ENCODE data around the gene SP140L. TPM values are rescaled to one million over a fixed set of nuclear protein-coding genes. Genes with fewer than 3 reads are reported as not detected.
"Not testable (repeated sequence)": the region's sequence is repeated elsewhere in the genome, so short reads cannot be mapped to it uniquely, and the experiment has no call there.

Gene SP140L
- total and polyA plus RNA-seq, 2 of the 8 experiments (the other 6 are each of a cell fraction or from before 2014, with no cell fraction given), result 0.36 to 1.5 TPM

DNA sequence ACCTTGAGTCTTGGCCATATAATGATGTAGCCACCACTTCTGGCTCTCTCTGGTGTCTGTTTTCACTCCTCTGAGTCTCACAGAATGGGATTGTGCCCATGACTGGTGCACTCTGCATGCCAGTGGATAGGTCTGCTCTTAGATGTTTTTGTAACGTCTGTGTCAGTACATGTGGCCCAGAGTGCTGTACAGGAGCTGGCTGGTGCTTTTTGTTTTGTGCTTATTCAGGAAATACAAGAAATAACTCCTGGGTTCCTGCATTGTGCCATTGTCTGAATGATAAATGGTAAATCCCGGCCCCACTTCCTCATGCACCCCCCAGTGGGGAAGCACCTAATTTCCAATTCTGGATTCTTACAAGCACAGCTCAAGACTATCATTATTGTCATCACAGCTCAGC is 82.3 kb downstream of the SP140L start:
- FAIRE-seq; DNase-seq (ENCODE audit: low read depth in 1 of 2, low spot score in 2 of 2); H2BK15ac ChIP-seq (ENCODE audit: low read length); H4K20me1 ChIP-seq (replicated peaks in 1 of 2; ENCODE audit: control insufficient read depth in 1 of 2, insufficient read depth in 2 of 2, low read length in 2 of 2); H3K4me2 ChIP-seq (ENCODE audit: insufficient read depth in 1 of 2, low read depth in 2 of 2, low read length in 2 of 2); H2AK5ac ChIP-seq (ENCODE audit: low read depth, low read length); H2BK20ac ChIP-seq (ENCODE audit: low read length); H3K9ac ChIP-seq (replicated peaks in 1 of 4; ENCODE audit: extremely low read depth in 1 of 4, low read depth in 3 of 4, low read length in 3 of 4); H3K23me2 ChIP-seq (ENCODE audit: low read depth, low read length); H4K5ac ChIP-seq (ENCODE audit: insufficient read length, low read depth, low read length); H3K14ac ChIP-seq (ENCODE audit: insufficient read length); H3K4me3 ChIP-seq (ENCODE audit: extremely low read depth in 1 of 4, insufficient read depth in 2 of 4, low read depth in 3 of 4, low read length in 4 of 4); H3K23ac ChIP-seq (ENCODE audit: insufficient read length); CTCF ChIA-PET (ENCODE audit: partially characterized antibody); H3K18ac ChIP-seq (ENCODE audit: extremely low read depth, low read length); H3K27ac ChIP-seq (ENCODE audit: low read depth, low read length); H3K79me2 ChIP-seq (ENCODE audit: control insufficient read depth in 1 of 2, insufficient read depth in 2 of 2, low read length in 2 of 2); H2BK5ac ChIP-seq (ENCODE audit: low read depth, low read length); H2BK120ac ChIP-seq (replicated peaks; ENCODE audit: low read depth, low read length); H4K91ac ChIP-seq (replicated peaks; ENCODE audit: insufficient read length, low read length); H2BK12ac ChIP-seq (ENCODE audit: low read depth, low read length); H2AFZ ChIP-seq (ENCODE audit: low read length); H3K4me1 ChIP-seq (replicated peaks in 1 of 4; ENCODE audit: control insufficient read depth in 3 of 4, insufficient read depth in 4 of 4, low read length in 3 of 4); H3K36me3 ChIP-seq (ENCODE audit: control insufficient read depth in 2 of 4, insufficient read depth in 4 of 4, low read length in 3 of 4); H3K56ac ChIP-seq (replicated peaks; ENCODE audit: insufficient read length, low read depth, low read length); H3K79me1 ChIP-seq (ENCODE audit: low read depth, low read length); H3K9me3 ChIP-seq (ENCODE audit: insufficient read depth in 2 of 2, low read depth in 1 of 2, low read length in 1 of 2); H3K4ac ChIP-seq (replicated peaks; ENCODE audit: insufficient read length, low read depth, low read length); H4K8ac ChIP-seq (ENCODE audit: extremely low read depth, insufficient read depth, low read length); POLR2A ChIA-PET (ENCODE audit: partially characterized antibody): not testable (repeated sequence)
- peaks cover 5 to 29% (median 22%) of the 10 kb centered on the region in 4 experiments for H3K27me3 ChIP-seq (replicated peaks in 1 of 4; ENCODE audit: control insufficient read depth in 3 of 4, extremely low read depth in 1 of 4, insufficient read depth in 3 of 4, low read length in 3 of 4)
- WGBS, 2 experiments (ENCODE audit: extremely low coverage in 1 of 2, insufficient coverage in 1 of 2, insufficient read length in 1 of 2, insufficient replicate concordance in 2 of 2, low coverage in 1 of 2, low lambda C conversion rate in 2 of 2, missing lambda C conversion rate in 1 of 2), result 88% methylated on average over 2 of the region's 2 CpGs; no CpG with 5 or more reads in 1 of the 2 experiments

Measured in H1 (cell line).